ENCODE measurements around the gene ZDHHC11B. TPM values are rescaled to one million over a fixed set of nuclear protein-coding genes. Genes with fewer than 3 reads are reported as not detected.
"Not testable (repeated sequence)": the region's sequence is repeated elsewhere in the genome, so short reads cannot be mapped to it uniquely, and the experiment has no call there.

ZDHHC11B gene
- total RNA-seq, 2 experiments from 2014 or later = 0.35 to 0.87 TPM

- CTCF ChIA-PET; DNase-seq; H3K9me3 Mint-ChIP-seq; H3K27ac Mint-ChIP-seq; H3K4me1 Mint-ChIP-seq; H3K4me3 Mint-ChIP-seq; POLR2A ChIA-PET; H3K27me3 Mint-ChIP-seq; H3K36me3 Mint-ChIP-seq (ENCODE audit: low read depth): not testable (repeated sequence)
Measured at GRCh38 chr5:771087-771781, 13.3 kb downstream of the ZDHHC11B start.

- H3K36me3 Mint-ChIP-seq (ENCODE audit: low read depth); H3K27me3 Mint-ChIP-seq; H3K4me1 Mint-ChIP-seq; H3K4me3 Mint-ChIP-seq; H3K9me3 Mint-ChIP-seq; CTCF ChIA-PET; H3K27ac Mint-ChIP-seq; DNase-seq; POLR2A ChIA-PET: not testable (repeated sequence)
Measured at GRCh38 chr5:770585-770984, 13.9 kb downstream of the ZDHHC11B start.

GRCh38 chr5:769485-770145 is 14.9 kb downstream of the ZDHHC11B start:
- H3K4me1 Mint-ChIP-seq; POLR2A ChIA-PET; CTCF ChIA-PET; H3K27me3 Mint-ChIP-seq; H3K4me3 Mint-ChIP-seq; H3K27ac Mint-ChIP-seq; H3K9me3 Mint-ChIP-seq; H3K36me3 Mint-ChIP-seq (ENCODE audit: low read depth); DNase-seq: not testable (repeated sequence)

- Mint-ChIP-seq H3K4me3 (no peak overlapping the region), H3K27ac (no peak overlapping the region), H3K9me3 (peaks cover 4% of the 10 kb centered on the region), H3K27me3 (no peaks in the 10 kb centered on the region), H3K4me1 (no peaks in the 10 kb centered on the region), H3K36me3 (ENCODE audit: low read depth) (no peaks in the 10 kb centered on the region)
- CTCF ChIA-PET = no interaction called here
- POLR2A ChIA-PET = no interaction called here
- no peak for DNase-seq
Measured at GRCh38 chr5:766666-767431, 17.7 kb downstream of the ZDHHC11B start.

GRCh38 chr5:765948-766631 is 18.4 kb downstream of the ZDHHC11B start:
- no peaks in the 10 kb centered on the region for H3K27me3 Mint-ChIP-seq
- ChIA-PET POLR2A (no interaction called here), CTCF (no interaction called here)
- H3K36me3 Mint-ChIP-seq (ENCODE audit: low read depth) = no peaks in the 10 kb centered on the region
- no peak for DNase-seq
- peaks cover 4% of the 10 kb centered on the region for H3K9me3 Mint-ChIP-seq
- no peak overlapping the region for H3K27ac Mint-ChIP-seq
- no peak overlapping the region for H3K4me3 Mint-ChIP-seq
- H3K4me1 Mint-ChIP-seq = no peaks in the 10 kb centered on the region

GRCh38 chr5:763998-764781 is 20.3 kb downstream of the ZDHHC11B start:
- DNase-seq = no peak
- ChIA-PET CTCF (no interaction called here), POLR2A (no interaction called here)
- Mint-ChIP-seq H3K4me1 (peaks cover 2% of the 10 kb centered on the region), H3K27me3 (no peaks in the 10 kb centered on the region), H3K4me3 (no peak overlapping the region), H3K36me3 (ENCODE audit: low read depth) (no peaks in the 10 kb centered on the region), H3K9me3 (peaks cover 4% of the 10 kb centered on the region), H3K27ac (no peak overlapping the region)

GRCh38 chr5:763397-763796 is 21.1 kb downstream of the ZDHHC11B start:
- no peak overlapping the region for H3K4me3 Mint-ChIP-seq
- H3K36me3 Mint-ChIP-seq (ENCODE audit: low read depth) = no peaks in the 10 kb centered on the region
- H3K27me3 Mint-ChIP-seq = no peaks in the 10 kb centered on the region
- no peak overlapping the region for H3K27ac Mint-ChIP-seq
- CTCF ChIA-PET = no interaction called here
- peaks cover 4% of the 10 kb centered on the region for H3K9me3 Mint-ChIP-seq
- no peak for DNase-seq
- POLR2A ChIA-PET = no interaction called here
- peaks cover 9% of the 10 kb centered on the region for H3K4me1 Mint-ChIP-seq

- H3K27ac Mint-ChIP-seq; H3K36me3 Mint-ChIP-seq (ENCODE audit: low read depth); H3K9me3 Mint-ChIP-seq; CTCF ChIA-PET; H3K4me3 Mint-ChIP-seq; H3K27me3 Mint-ChIP-seq; POLR2A ChIA-PET; DNase-seq: not testable (repeated sequence)
- peaks cover 13% of the 10 kb centered on the region for H3K4me1 Mint-ChIP-seq
Measured at GRCh38 chr5:762996-763395, 21.5 kb downstream of the ZDHHC11B start.

GRCh38 chr5:761854-762710 is 22.4 kb downstream of the ZDHHC11B start:
- Mint-ChIP-seq H3K4me1 (peaks cover 13% of the 10 kb centered on the region), H3K4me3 (no peak overlapping the region), H3K36me3 (ENCODE audit: low read depth) (no peaks in the 10 kb centered on the region), H3K27ac (no peak overlapping the region), H3K27me3 (no peaks in the 10 kb centered on the region), H3K9me3 (peaks cover 4% of the 10 kb centered on the region)
- DNase-seq = no peak
- CTCF ChIA-PET = no interaction called here
- POLR2A ChIA-PET = no interaction called here

GRCh38 chr5:761059-761771 is 23.3 kb downstream of the ZDHHC11B start:
- CTCF ChIA-PET = no interaction called here
- H3K9me3 Mint-ChIP-seq = peaks cover 4% of the 10 kb centered on the region
- H3K4me1 Mint-ChIP-seq = peaks cover 13% of the 10 kb centered on the region
- POLR2A ChIA-PET = no interaction called here
- H3K27ac Mint-ChIP-seq = no peak overlapping the region
- H3K4me3 Mint-ChIP-seq = no peak overlapping the region
- no peak for DNase-seq
- no peaks in the 10 kb centered on the region for H3K27me3 Mint-ChIP-seq
- H3K36me3 Mint-ChIP-seq (ENCODE audit: low read depth) = no peaks in the 10 kb centered on the region

- Mint-ChIP-seq H3K4me1 (peaks cover 13% of the 10 kb centered on the region), H3K27ac (no peak overlapping the region), H3K9me3 (peaks cover 4% of the 10 kb centered on the region), H3K27me3 (no peaks in the 10 kb centered on the region), H3K4me3 (no peak overlapping the region), H3K36me3 (ENCODE audit: low read depth) (no peaks in the 10 kb centered on the region)
- ChIA-PET CTCF (no interaction called here), POLR2A (no interaction called here)
- no peak for DNase-seq
Measured at GRCh38 chr5:760363-761058, 24.0 kb downstream of the ZDHHC11B start.

All from activated CD4-positive, alpha-beta T cell treated with anti-CD3 and anti-CD28 coated beads, Interleukin-2, amount 10 ng/mL, durations not matched to agents 7 days and 5 days (primary cell).